Measurements from ENCODE around the gene TAS2R19.

Gene TAS2R19

GRCh38 chr12:10989107-10989506 is 33.3 kb downstream of the TAS2R19 start:
- no peak for DNase-seq

DNA sequence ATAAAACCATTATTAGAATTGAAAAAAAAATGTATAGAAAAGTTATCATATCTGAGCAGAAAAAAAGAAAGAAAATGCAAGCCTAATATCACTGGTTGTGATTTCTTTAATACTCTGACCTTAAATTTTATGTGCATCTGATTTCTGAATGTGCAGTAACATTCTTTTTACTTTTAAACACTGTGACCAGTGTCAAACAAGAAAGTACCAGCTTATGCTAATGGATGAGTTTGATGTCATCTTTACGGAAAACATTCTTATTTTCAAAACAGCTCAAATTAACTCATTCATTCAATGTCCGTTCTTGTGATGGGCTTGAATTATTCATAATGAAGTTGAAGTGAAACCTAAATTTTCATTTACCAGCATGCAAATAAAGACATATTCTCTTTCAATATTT is 35.6 kb downstream of the TAS2R19 start, which contains the start of gene TAS2R50:
TAS2R50 (minus strand) TSS at position 101 of the 400 bp plus-strand sequence; CDS start at position 49, 52 bp downstream.
- DNase-seq = no peak

DNA sequence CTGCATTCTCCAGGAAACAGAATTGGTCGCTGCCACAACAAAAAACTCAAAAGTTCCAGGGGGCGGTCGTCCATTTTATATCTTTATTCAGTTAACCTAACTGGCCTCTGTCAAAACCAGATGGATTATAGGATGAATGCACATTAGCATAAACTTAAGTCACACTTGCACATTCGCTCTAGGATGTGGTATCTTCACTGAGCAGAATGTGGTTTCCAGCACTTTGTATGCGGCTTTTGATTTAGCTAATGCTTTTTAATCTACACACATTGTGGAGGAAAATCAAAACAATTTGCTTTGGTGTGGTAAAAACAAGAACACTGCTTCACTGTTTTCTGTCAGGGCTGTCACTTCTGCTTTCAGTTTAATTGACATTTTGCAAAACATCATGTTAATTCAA is 40.2 kb downstream of the TAS2R19 start:
- no peak for DNase-seq

GRCh38 chr12:10974965-10975364 is 47.5 kb downstream of the TAS2R19 start:
- no peak for DNase-seq
